Measurements from ENCODE around the gene CCNO.

The CCNO gene

DNA sequence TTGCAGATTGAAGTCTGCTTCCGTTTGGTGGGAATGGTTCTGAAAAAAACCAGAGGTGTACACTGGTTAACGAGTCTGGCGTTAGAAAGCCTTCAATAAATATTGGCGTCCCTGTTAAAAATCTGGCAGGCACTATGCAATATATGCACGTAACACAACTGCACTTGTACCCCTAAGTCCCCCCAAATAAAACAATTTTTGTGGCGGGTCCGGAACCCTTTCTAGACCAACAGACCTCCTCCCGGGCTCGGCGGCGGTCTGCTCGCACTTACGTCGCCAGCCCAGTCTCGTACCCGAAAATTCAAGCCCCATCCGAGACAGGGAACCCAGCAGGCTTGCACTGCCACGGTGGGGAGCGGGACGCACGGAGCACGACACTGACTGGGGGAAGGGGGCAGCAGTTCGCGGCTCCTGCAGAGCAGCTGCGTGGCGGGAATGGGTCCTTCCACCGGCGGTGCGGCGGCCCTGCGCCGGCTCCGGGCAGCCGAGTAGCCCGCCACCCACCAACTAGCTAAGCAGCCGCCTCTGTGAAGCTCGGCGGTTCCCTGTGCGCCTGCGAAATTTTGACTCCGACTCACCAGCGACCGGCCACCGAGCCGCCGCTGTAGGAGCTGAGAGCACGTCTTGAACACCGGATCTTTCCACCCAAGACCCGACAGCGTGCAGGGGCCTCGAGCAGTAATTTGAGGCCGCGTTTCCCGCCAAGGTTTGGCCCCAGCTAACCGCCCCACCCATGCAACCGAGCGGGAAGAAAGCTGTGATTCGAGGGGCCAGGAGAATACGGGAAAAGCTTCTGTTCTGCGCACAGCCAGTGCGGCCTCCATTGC is 10.2 kb downstream of the CCNO start:
- DNase-seq (ENCODE audit: low spot score), result no peak

DNA sequence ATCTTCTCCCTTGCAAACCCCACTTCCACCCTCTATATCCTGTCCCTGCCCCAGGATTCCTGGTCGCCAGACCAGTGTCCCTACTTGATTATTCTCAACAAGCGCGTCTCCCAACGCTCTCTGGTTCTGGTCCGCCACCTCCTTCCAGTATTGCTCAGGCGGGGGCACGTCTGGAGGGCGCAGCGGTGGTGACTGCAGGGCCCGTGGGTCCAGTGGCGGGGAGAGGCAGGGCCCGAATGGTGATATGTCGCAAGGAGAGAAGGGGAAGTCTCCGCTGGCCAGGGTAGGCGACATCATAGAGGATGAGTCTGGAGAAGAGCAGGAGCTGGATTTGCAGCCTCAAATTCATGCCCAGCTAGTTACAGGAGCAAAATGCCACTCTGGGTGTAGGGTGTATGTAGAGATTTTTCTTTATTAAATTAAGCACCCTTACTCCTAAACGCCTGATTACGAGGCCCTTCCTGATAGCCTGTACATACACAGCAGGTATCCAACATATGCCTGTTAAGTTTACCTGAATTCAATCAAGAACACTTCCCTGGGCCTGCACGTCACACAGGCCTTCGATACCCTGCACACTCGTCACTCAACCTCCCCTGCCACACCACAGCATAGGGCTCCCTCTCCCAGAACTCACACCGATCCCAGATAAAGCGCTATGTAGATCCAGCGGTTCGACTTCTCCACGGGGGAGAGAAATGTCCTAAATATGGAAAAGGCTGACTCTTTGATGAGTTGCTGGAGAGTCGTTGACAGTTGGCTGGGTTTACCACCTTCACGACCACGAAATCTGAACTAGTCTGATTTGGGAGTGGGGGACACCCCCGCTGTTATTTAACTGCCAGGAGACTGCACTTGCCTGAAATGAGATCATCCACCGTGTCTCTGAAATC is 11.1 kb downstream of the CCNO start:
- DNase-seq (ENCODE audit: low spot score), result no peak

GRCh38 chr5:55220433-55221185 is 12.8 kb downstream of the CCNO start:
- DNase-seq (ENCODE audit: low spot score), result no peak

- DNase-seq (ENCODE audit: low spot score), result no peak
These were observed 13.6 kb downstream of the CCNO start for GRCh38 chr5:55219770-55220169.

DNA sequence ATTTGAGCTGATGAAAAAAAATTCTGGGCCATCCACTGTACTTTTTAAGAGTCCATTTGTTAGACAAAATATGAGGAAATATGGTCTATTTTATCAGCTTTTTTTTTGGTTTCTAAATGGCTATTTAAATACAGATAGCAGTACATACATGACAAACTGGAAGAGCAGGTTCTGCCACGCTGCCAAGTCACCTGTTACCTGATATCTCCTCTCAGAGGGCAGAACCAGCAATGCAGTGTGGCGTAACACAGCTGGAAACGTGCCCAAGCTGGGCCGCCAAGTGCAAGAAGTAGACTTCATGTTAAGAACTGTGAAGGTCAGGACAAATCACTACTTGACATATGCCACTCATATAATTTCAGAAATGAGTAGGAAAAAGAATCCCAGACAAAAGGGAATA is 14.4 kb downstream of the CCNO start:
- DNase-seq (ENCODE audit: low spot score), result no peak

- no peak for DNase-seq (ENCODE audit: low spot score)
These were observed 22.1 kb downstream of the CCNO start for GRCh38 chr5:55211184-55211874.

DNA sequence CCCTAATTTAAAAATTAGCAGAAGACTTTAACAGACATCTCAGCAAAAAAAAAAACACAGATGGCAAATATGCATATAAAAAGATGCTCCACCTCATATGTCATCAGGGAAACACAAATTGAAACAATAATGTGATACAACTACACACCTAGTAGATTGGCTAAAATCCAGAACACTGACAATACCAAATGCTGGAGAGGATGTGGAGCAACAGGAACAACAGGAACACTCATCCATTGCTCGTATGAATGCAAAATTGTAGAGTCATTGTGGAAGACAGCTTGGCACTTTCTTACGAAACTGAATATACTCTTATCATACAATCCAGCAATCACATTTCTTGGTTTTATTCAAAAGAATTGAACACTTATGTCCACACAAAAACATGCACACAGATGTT is 28.4 kb downstream of the CCNO start:
- no peak for DNase-seq (ENCODE audit: low spot score)

- no peak for DNase-seq (ENCODE audit: low spot score)
These were observed 42.2 kb downstream of the CCNO start for GRCh38 chr5:55191165-55191564.

DNA sequence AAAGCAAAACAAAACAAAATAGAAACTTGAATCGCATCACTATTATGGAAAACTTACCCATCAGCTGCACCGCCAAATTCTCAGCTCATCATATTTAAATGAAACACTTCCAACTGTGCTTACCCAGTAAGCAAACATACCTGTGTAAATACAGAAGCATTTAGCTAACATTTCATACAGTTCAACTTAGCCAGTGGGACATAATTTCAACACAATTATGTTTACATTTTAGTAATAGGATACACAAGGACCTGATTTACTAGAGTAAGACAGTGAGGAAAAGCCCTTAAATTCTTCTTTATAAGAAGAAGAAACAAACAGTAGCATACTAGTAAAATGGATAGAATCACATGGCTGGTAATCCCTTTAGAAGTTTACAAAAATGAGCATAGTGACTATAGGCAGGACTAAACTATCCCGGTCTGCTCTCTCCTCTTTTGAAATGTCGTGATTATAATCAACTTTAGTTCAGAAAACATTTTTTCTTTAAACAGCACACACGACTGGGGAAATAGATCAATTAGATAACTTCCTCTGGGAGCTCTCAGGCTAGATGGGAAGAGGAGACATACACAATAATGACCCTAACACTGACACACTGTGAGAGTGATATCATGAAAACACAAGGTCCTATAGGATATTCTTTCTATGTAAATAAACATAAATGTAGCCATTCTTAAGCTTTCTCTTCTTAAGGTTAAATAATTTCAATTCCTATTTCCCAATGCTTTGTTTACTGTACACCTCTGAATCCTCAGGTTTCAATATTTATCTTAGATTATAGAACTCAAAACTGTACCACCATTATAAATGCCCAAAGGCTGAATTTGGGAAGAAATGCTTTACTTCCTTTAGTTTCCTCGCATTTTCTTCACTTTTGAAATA is 44.5 kb downstream of the CCNO start:
- no peak for DNase-seq (ENCODE audit: low spot score)

DNA sequence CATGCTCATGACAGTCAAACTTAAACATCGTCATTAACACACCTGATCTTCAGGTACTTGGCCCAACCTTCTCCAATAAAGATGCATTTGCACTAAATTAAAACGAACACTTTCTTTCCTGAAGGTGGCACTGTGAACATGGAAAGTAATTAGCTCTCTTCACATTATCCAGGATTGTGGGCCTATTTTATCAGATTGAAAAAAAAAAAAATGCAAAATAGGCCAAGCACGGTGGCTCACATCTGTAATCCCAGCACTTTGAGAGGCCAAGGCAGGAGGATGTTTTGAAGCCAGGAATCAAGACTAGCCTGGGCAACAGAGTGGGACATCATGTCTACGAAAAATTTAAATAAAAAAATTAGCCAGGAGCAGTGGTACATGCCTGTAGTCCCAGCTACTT is 46.0 kb downstream of the CCNO start:
- peak; percentile 65 for DNase-seq (ENCODE audit: low spot score)
